Esophagus muscularis mucosa (tissue), 3 donors: ENCODE results near the gene DVL1.

Experiments used
- CTCF ChIP-seq, 3 experiments: fragments of 200-600 bp in 2 of 3; fragments of 450-650 bp in 1 of 3; sonication (generic) in 2 of 3; IDR thresholded peaks; one replicate each; pipeline ENCODE4 v1.5.1; 2017 to 2019; ENCODE audit warnings: antibody characterized with exemption in 3 of 3, mild to moderate bottlenecking in 2 of 3, moderate library complexity in 1 of 3
- EP300 ChIP-seq: sonication (generic); formaldehyde crosslinking; IDR thresholded peaks from one replicate; pipeline ENCODE4 v1.6.1; 2017; ENCODE audit warnings: antibody characterized with exemption

GRCh38 chr1:1315435-1315954, 33.7 kb downstream of the DVL1 start:
- no peak for TF ChIP-seq CTCF (IDR thresholded peaks at IDR 0.05)
- no peak for TF ChIP-seq EP300
